COLO829 (cell line): ENCODE results near the gene IGSF21.

Source experiments
- DNase-seq: peaks from one replicate; pipeline ENCODE4 v3.0.0; 2012; ENCODE audit warnings: low spot score

IGSF21 gene

DNA sequence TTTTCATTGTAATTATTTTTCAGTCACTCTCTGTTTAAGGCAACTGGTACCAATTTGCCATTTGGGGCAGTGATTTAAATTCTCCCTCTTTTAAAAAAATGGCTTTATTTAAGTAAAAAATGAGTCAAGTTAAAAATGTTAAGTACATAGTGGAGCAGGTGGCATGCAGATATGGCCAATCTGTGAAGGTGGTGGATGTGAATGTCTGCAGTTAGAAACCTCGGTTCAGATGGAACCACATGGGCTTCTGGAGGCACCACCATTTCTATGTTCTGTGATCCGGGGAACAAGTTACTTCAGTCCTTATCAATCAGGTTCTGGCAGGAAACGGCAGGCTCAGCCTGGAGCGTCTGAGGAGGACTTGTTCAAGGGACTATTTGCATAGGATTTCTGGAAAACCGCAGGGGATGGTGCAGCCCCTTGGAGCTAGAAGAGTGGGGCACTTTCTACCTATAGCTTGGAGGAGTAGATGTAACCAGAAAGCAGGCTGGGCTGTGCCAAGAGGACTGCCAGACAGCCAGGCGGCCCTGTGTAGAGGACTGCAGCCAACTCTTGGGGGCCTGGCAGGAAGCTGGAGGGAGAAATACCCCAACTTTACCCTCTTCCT, 12.3 kb downstream of the IGSF21 start:
- DNase-seq, result no peak

DNA sequence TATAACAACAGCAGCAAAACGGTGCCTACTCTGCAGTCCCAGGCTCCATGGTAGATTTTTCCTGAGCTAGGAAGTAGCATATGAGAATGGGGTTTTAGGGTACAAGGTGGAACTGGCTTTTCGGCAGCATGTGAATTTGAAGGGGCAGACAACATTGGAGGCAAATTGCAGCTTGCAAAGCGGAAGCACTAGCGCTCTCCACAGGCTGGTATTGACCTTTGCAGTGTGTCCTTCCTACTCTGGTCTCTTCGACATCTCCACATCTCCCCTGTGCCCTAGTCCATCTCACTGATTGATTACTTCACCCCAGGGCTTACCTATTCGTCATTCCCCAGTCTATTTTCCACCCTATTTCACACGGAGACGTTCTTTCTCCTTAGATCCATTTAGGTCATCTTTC, 13.0 kb downstream of the IGSF21 start:
- no peak for DNase-seq

DNA sequence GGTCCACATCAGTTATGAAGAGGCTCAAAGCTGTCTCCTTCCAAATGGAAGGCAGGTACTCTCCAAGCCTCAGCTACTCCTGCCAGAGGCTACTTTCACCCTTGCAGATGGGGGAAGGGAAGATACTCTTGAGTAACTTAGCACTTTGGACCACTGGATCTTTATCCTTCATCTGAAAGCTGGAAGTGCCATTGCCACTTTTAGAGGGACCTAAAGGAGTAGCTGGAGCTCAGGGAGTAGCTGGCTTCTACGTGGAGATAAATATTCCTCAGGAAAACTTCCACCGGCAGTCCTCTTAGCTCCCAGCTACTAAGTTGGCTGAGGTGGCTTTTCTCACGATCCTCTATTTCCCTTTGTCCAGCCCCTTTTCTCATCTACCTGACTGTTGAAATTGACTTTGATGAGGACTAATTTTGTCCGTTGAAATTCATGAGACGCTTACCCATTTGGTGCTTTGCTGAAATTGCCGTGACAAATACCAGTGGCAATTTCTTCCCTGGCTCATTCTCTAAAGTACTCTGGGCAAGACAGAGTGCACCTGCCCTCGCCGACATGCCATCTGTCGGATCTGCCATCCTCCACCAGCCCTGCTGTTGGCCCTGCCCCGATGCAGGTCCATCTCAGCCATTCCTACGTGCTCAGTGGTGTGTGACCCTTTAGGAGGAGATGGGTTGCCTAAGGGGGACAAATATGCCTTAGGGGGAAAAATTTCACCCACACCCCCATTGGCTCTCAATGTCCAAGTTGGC, 13.6 kb downstream of the IGSF21 start:
- no peak for DNase-seq

DNA sequence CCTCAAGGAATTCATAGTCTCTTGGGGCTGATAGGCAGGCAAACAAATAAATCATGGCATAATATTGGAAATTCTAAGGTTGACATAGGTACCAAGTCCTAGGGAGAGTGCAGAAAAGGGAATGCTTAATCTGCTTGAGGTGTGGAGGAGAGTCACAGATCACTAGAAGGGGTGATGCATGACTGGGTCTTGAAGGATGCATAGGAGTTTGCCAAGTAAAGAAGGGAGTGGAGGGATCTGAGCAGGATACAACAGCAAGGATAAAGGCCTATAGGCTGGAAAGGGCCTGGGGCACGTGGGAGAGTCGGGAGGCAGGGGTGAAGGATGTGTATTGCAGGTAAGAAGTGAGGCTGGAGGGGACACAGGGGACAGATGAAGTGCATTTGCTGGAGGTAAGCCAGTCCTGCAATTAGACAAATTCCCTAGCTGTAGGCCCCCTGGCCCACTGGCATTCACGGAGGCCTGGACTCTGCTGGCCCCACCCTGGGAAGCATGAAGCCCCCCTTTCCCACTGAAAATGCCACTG, 15.9 kb downstream of the IGSF21 start:
- no peak for DNase-seq

DNA sequence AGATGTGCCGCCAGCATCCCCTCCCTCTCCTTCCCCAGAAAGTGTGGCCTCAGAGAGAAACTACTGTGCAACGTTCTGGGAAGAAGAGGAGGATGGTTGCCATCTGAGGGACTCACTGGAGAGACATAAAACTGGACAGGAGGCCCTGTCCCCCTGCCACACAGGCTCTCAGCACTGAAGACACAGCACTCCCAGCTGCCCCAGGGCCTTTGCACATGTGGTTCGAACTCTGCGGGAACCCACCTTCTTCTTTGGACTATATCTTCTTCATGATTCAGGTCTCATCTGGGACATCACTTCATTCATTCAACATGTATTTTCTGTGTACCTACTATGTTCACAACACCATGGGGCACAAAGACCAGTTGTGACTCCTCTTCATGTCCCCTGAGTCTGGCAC, 17.4 kb downstream of the IGSF21 start:
- no peak for DNase-seq

DNA sequence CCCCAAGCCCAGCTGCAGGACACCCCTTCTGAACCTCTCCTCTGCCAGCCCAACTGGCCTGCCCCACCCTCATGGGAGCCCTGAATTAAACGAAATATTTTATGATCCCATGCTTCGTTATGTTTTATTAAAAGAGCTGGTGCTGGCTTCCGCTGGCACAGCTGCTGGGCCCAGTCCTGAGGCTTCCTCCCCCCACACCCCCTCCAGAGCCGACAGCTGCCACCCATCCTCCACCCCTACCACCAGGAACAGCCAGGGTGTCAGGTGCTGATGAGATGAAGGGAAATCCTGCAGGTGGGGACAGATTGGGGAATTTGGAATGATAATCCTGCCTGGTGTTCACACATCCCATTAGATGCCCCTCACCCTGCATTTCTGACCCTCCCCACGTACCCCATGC, 19.0 kb downstream of the IGSF21 start:
- no peak for DNase-seq

DNA sequence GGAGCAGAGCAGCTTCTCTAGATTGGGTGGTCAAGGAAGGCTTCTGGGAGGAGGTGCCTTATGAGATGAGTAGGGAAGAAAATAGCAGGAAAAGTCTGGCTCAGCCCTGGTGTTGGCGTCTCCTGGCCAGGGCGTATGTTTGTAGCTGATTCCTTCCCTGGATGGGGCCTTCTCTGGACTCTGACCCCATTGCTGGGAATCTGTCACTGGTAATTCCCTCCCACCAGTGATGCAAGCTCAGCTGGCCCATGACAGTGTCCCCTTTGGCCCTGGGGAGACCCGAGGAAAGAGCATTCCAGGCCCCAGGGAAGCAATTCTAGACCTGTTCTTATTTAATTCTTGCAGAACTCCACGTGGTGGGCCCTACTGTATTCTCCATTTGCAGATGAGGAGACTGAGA, 20.7 kb downstream of the IGSF21 start:
- DNase-seq, result no peak

DNA sequence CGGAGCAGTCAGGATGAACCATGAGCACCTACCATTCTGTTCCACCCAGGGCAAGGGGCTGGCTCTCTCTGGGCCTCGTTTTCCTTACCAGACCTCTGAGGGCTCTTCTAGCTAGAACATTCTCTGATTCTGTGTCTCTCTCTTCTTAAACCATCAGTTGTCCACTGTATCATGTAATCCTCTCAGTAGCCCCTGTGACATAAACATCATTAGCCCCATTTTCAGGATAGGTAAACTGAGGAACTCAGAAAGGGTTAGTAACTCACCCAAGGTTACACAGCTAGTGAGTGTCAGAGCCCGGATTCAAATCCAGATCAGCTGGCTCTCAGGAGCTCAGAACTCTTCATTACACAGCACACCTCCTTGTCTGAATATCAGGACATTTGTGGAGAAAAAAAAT, 22.8 kb downstream of the IGSF21 start:
- no peak for DNase-seq

DNA sequence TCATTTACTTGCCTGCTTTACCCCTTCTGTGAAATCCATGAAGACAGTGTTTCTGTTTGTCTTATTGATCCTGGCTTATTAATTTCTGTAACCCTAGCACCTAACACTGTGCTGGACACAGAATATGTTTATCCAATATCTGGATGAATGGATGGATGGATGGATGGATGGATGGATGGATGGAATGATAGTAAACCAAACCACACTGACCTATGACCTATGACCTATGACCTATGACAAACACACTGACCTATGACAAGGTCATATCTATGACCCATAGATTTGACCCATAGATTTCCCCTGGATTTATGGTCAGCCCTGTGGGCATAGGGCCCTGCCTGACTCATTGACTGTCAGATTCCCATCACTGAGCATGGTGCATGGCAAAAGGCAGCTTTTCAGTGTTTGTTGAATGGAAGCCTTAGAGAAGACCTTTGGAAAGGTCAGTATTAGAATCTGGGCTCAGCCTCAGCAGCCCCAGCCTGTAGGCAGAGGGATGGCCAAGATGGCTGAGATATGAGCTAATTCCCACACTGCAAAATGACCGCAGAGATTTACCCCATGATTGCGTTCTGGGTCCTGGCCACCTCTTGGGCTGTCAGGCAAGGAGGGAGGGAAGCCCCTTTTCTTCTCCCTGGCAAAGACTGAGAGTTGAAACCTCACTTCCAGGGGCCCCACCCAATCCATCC, 24.6 kb downstream of the IGSF21 start:
- no peak for DNase-seq

DNA sequence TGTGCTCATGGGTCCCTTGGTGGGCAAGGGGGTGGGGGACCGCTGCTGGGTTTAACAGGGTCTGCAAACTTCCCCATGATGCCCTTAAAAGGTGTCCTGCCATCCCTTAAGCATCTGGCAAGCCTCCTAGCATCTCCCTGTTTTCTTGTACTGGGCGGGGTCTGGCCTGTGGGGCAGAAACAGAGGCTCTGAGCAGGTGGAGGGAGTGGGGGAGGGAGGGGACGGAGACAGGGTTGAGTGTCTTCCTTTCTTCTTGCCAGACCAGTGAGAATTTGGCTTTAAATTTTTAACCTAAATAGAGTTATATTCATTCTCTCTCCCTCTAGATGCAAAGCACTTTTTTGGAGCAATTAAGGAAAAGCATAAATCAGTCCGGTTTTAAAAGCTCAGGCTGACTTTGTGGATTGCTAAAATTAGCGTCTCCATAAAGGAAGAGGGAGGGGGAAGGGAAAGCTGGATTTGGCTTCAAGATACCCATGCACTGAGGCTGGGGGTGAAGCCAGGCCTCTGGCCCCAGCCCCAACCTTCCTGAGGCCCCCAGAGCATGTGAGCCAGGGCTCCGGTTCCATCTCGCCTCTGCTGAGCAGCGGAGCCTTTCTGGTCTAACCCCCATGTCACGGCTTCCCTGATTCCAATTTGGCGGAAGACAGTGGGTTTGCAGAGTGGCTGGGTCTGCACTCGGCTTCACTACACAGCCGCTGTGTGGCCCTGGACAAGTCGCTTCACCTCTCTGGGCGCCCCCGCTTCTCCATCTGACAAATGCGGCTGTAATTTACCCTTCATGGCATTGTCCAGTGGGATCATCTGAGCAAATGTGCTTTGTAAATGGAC, 25.3 kb downstream of the IGSF21 start:
- DNase-seq, result no peak

DNA sequence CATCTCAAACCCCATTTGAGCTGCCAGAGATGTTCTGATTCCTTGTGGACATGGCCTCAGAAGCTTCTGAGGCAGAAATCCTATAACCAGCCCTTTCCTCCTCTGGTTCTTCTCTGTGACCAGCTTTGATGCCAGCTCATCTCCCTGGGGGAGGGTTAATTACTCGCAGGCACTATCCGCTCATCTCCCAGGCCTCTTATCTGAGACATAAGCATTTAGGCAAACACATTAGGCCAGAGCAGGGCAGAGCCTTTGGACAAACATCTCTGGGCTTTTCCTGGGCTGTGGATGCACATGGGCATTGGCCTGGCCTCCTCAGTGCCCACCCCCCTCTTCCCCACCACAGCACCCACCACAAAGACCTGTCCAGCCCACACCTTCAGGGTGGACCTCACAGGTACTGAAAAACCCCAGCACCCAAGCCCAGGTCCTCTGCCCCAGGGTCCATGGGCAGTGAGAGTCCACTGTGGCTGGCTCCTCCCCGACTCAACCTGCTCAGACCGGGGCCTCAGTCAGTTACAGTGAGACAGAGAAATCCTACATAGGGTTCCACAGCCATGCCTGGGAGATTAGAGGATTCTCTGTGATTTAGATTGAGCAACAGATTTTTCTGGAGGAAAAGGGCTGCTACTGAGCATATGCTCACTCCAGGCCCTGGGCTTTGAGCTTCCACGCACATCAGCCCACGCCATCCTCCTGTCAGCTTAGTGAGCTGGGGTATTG, 26.9 kb downstream of the IGSF21 start:
- no peak for DNase-seq

GRCh38 chr1:18137759-18138345, 30.3 kb downstream of the IGSF21 start:
- no peak for DNase-seq

DNA sequence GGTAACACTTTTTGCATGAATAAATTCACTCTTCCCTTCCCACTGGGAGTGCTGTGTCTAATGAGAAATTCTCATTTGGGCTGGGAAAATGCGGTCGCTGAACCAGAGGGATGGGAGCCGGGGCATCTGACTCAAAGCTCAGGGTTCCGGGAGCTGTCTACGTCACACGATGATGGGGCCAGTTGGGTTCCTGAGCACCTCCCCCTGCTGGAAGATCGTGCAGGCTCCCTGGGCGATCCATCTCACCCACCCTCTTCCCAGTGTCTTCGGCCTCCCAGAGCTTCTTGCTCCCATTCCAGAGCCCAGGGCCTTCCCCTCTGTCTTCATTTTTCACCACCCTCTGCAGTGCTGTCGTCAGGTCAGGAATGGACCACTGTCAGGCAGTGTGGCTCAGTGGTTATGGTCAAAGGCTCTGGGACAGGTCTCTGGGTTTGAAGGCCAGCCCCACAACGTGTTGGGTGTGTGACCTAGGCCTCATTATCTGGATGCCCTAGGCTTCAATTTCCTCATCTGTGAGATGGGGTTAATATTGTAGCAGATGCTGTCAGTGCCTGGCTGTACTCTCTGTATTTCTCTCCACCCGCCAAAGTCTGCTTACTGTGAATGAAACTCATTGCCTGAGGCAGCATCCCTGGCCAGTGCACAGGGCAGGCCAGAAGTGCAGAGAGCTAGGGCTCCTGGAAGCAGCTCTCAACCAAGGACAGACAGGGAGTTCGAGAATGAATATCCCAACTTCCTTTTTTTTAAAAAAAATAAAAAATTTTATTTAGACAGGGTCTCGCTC, 31.8 kb downstream of the IGSF21 start:
- DNase-seq, result no peak

DNA sequence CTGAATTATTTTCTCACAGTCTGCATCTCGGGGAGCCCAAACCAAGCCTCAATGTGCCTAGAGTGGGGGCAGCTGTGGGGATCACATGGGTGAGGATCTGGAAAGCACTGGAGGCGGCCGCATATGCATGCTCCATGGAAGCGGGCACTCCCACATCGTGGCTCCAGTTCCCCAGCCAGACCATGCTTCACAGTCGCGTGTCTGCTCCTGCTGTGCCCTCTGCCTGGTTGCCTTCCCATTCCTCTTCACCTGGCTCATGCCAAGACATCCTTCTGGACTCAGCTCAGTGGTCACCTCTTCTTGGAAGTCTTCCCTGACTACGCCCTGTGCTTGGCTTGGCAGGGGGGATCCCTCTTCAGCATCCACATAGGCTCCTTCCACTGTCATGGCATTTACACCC, 32.8 kb downstream of the IGSF21 start:
- DNase-seq, result no peak

- DNase-seq, result no peak
Measured at GRCh38 chr1:18141661-18142060, 34.1 kb downstream of the IGSF21 start.

- no peak for DNase-seq
Measured at GRCh38 chr1:18142471-18142870, 34.9 kb downstream of the IGSF21 start.

DNA sequence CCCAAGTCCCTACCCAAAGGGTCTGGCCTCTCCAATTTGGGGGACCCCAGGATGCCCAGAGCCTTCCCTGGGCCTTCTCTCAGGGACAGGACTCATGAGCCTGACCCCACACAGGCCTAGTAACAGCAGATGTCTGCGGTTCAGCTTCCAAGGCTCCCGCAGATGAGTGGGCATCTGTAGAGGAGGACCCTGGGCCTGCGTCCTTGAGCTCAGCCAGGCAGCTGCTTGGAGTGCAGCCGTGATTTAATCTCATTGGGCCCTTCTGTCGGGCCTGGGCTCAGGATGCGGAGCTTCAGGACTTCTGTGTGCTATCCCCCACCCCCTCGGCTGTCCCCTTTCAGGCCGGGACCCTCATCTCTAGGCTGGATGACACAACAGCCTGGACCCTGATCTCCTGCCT, 35.4 kb downstream of the IGSF21 start:
- no peak for DNase-seq

GRCh38 chr1:18144062-18144461, 36.5 kb downstream of the IGSF21 start:
- no peak for DNase-seq

GRCh38 chr1:18144916-18145647, 37.5 kb downstream of the IGSF21 start:
- no peak for DNase-seq
